ENCODE results near the gene PTBP3. TPM values are rescaled to one million over a fixed set of nuclear protein-coding genes. Genes with fewer than 3 reads are reported as not detected.

The PTBP3 gene
- total RNA-seq, 1 experiment from 2014 or later: 57.1 TPM

GRCh38 chr9:112224401-112225289 lies 108.8 kb downstream of the PTBP3 start:
- Histone ChIP-seq H3K27ac (ENCODE audit: low read depth, low read length, poor library complexity, severe bottlenecking) (no peak overlapping the region), H3K27me3 (replicated peaks; ENCODE audit: insufficient read depth, low read depth, low read length, poor library complexity) (no peaks in the 10 kb centered on the region), H3K9me3 (ENCODE audit: low read depth, low read length, poor library complexity, severe bottlenecking) (no peaks in the 10 kb centered on the region), H3K4me3 (ENCODE audit: low read depth, low read length, poor library complexity, severe bottlenecking) (no peak overlapping the region), H3K36me3 (ENCODE audit: insufficient read depth, low read length, poor library complexity, severe bottlenecking) (peaks cover 24% of the 10 kb centered on the region), H3K4me1 (ENCODE audit: insufficient read depth, low read length, poor library complexity, severe bottlenecking) (peaks cover 3% of the 10 kb centered on the region)
- ChIA-PET CTCF (no interaction called here), POLR2A (ENCODE audit: low non-redundant PET) (no interaction called here)
- TF ChIP-seq EZH2 (IDR thresholded peaks at IDR 0.05; ENCODE audit: borderline replicate concordance, low read depth, low read length, poor library complexity, severe bottlenecking) (no peak), CTCF (conservative IDR thresholded peaks at IDR 0.05; ENCODE audit: low read depth, low read length) (no peak)
- no peak for DNase-seq (ENCODE audit: low spot score)
- intact Hi-C loops (cut with micrococcal nuclease; ENCODE audit: unreplicated experiment): no loop called here
- BruUV-seq (replicated peaks): no TSS peak

GRCh38 chr9:112218908-112219307 lies 114.5 kb downstream of the PTBP3 start:
- ChIA-PET CTCF (interaction anchor here (0.6 kb wide), 1 partner anchor 115 kb away, joined by 4 read pairs; no protein-coding TSS in a partner anchor), POLR2A (ENCODE audit: low non-redundant PET) (no interaction called here)
- H3K4me1 ChIP-seq (ENCODE audit: insufficient read depth, low read length, poor library complexity, severe bottlenecking): peaks cover 3% of the 10 kb centered on the region
- BruUV-seq (replicated peaks): no TSS peak
- DNase-seq (ENCODE audit: low spot score): no peak
- TF ChIP-seq EZH2 (IDR thresholded peaks at IDR 0.05; ENCODE audit: borderline replicate concordance, low read depth, low read length, poor library complexity, severe bottlenecking) (no peak), CTCF (conservative IDR thresholded peaks at IDR 0.05; ENCODE audit: low read depth, low read length) (no peak)
- H3K27ac ChIP-seq (ENCODE audit: low read depth, low read length, poor library complexity, severe bottlenecking): no peak overlapping the region
- no peak overlapping the region for H3K4me3 ChIP-seq (ENCODE audit: low read depth, low read length, poor library complexity, severe bottlenecking)
- H3K36me3 ChIP-seq (ENCODE audit: insufficient read depth, low read length, poor library complexity, severe bottlenecking): peaks cover 9% of the 10 kb centered on the region
- H3K9me3 ChIP-seq (ENCODE audit: low read depth, low read length, poor library complexity, severe bottlenecking): no peaks in the 10 kb centered on the region
- no peaks in the 10 kb centered on the region for H3K27me3 ChIP-seq (replicated peaks; ENCODE audit: insufficient read depth, low read depth, low read length, poor library complexity)
- intact Hi-C loops (cut with micrococcal nuclease; ENCODE audit: unreplicated experiment): no loop called here

GRCh38 chr9:112212926-112213325 lies 120.5 kb downstream of the PTBP3 start:
- POLR2A ChIA-PET (ENCODE audit: low non-redundant PET): interaction anchor here (0.7 kb wide), 1 partner anchor 542 kb away, joined by 5 read pairs; no protein-coding TSS in a partner anchor
- intact Hi-C loops (cut with micrococcal nuclease; ENCODE audit: unreplicated experiment): no loop called here
- no peak for DNase-seq (ENCODE audit: low spot score)
- Histone ChIP-seq H3K27ac (ENCODE audit: low read depth, low read length, poor library complexity, severe bottlenecking) (no peak overlapping the region), H3K36me3 (ENCODE audit: insufficient read depth, low read length, poor library complexity, severe bottlenecking) (no peaks in the 10 kb centered on the region), H3K4me3 (ENCODE audit: low read depth, low read length, poor library complexity, severe bottlenecking) (no peak overlapping the region), H3K9me3 (ENCODE audit: low read depth, low read length, poor library complexity, severe bottlenecking) (no peaks in the 10 kb centered on the region), H3K27me3 (replicated peaks; ENCODE audit: insufficient read depth, low read depth, low read length, poor library complexity) (no peaks in the 10 kb centered on the region), H3K4me1 (ENCODE audit: insufficient read depth, low read length, poor library complexity, severe bottlenecking) (no peaks in the 10 kb centered on the region)
- no TSS peak for BruUV-seq (replicated peaks)
- TF ChIP-seq CTCF (conservative IDR thresholded peaks at IDR 0.05; ENCODE audit: low read depth, low read length): no peak
- CTCF ChIA-PET: interaction anchor here (0.6 kb wide), 1 partner anchor 493 kb away, joined by 3 read pairs; no protein-coding TSS in a partner anchor
